Left ventricle myocardium inferior (tissue), 1 donor: ENCODE results near the gene ADCY3. TPM values are rescaled to one million over a fixed set of nuclear protein-coding genes. Genes with fewer than 3 reads are reported as not detected.

Experiments
- DNase-seq: peaks from one replicate; pipeline ENCODE4 v3.0.0-alpha.2; 2020
- H3K27ac ChIP-seq: fragments of 200-600 bp; replicated peaks from 2 replicates; pipeline ENCODE4 v1.8.0; 2021
- H3K27me3 ChIP-seq: fragments of 200-600 bp; 2 replicates; pipeline ENCODE4 v1.8.0; 2021; ENCODE audit warnings: low read depth
- H3K36me3 ChIP-seq: fragments of 200-600 bp; 2 replicates; pipeline ENCODE4 v1.8.0; 2021
- H3K4me1 ChIP-seq: fragments of 200-600 bp; 2 replicates; pipeline ENCODE4 v1.8.0; 2021
- H3K4me3 ChIP-seq: fragments of 200-600 bp; 2 replicates; pipeline ENCODE4 v1.8.0; 2021; ENCODE audit warnings: mild to moderate bottlenecking, moderate library complexity
- H3K9me3 ChIP-seq: fragments of 200-600 bp; replicated peaks from 2 replicates; pipeline ENCODE4 v1.8.0; 2021
- intact Hi-C: fragments of 100-400 bp; cut with micrococcal nuclease; formaldehyde crosslinking; loops from one replicate; pipeline ENCODE4 v1.11.0; 2022
- total RNA-seq: library from RNA; stranded (reverse); fragmentation: NEBNext Ultra II Directional; extraction: Animal tissue kit (Norgen Biotek cat#: 25700); gene quantifications from one replicate; pipeline ENCODE4 v1.2.1, GENCODE V29; 2021
- TF ChIP-seq, protein P1 (sequence below): fragments of 200-600 bp; IDR thresholded peaks from 2 replicates; pipeline ENCODE4 v1.8.0; 2021; ENCODE audit warnings: antibody characterized with exemption, mild to moderate bottlenecking, borderline replicate concordance
- donor health status: DM: no; HTN: yes; CAD: no; lungs with severe emphysema.

ADCY3 gene
- total RNA-seq, 1 donor from 2014 or later: 12.8 TPM

- Histone ChIP-seq H3K4me1 (peaks cover 57% of the 10 kb centered on the region), H3K27me3 (no peaks in the 10 kb centered on the region), H3K4me3 (no peak overlapping the region), H3K9me3 (no peaks in the 10 kb centered on the region), H3K36me3 (no peaks in the 10 kb centered on the region), H3K27ac (peak overlapping the region; percentile 85)
- intact Hi-C loops: no loop called here
- DNase-seq: no peak
- TF ChIP-seq, protein P1, sequence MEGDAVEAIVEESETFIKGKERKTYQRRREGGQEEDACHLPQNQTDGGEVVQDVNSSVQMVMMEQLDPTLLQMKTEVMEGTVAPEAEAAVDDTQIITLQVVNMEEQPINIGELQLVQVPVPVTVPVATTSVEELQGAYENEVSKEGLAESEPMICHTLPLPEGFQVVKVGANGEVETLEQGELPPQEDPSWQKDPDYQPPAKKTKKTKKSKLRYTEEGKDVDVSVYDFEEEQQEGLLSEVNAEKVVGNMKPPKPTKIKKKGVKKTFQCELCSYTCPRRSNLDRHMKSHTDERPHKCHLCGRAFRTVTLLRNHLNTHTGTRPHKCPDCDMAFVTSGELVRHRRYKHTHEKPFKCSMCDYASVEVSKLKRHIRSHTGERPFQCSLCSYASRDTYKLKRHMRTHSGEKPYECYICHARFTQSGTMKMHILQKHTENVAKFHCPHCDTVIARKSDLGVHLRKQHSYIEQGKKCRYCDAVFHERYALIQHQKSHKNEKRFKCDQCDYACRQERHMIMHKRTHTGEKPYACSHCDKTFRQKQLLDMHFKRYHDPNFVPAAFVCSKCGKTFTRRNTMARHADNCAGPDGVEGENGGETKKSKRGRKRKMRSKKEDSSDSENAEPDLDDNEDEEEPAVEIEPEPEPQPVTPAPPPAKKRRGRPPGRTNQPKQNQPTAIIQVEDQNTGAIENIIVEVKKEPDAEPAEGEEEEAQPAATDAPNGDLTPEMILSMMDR: no peak
Observed at GRCh38 chr2:24857746-24858145, 62.3 kb downstream of the ADCY3 start.

DNA sequence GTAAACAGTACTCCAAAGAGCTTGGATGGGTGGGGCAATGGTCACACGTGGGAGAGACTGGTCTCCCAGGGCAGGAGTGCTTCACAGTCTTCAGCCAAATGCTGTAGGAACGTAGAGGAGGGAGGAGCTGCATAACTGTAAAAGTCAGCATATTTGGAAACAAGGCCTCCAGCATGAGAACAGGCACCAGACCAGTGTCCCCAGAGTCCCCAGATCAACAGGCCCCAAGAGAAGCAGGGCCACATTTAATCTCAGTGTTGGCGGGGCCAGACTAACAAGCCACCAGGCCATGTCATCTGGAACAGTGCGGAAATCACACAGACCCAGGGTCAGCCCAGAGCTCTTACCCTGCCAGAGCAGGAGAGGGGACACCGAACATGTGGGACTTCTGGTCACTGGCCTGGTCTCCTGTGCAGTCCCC is 63.2 kb downstream of the ADCY3 start:
- no peaks in the 10 kb centered on the region for H3K36me3 ChIP-seq
- H3K4me3 ChIP-seq: no peak overlapping the region
- TF ChIP-seq, protein P1: no peak
- H3K27me3 ChIP-seq: no peaks in the 10 kb centered on the region
- H3K27ac ChIP-seq: peak overlapping the region; percentile 85
- intact Hi-C loops: no loop called here
- no peaks in the 10 kb centered on the region for H3K9me3 ChIP-seq
- DNase-seq: peak; percentile 42
- peaks cover 54% of the 10 kb centered on the region for H3K4me1 ChIP-seq

DNA sequence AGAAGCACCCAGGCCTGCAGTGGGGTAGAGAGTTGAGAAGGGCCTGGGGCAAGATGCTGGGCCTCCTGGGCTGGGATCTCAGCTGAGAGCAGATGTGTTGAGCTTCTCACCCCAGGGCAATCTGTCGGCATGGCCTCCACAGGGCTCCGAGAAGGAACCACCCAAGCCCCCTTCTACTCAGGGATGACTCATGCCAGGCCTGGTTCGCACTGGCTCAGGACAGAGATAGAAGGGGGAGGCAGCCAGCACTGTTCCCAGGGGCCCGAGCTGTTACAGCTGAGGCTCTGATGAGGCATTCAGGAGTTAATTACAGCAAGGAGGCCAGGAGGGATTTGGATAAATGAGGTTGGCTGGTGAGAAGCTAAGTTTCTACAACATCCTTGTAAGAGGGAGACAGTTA is 64.3 kb downstream of the ADCY3 start:
- H3K4me3 ChIP-seq: no peak overlapping the region
- TF ChIP-seq, protein P1: no peak
- H3K36me3 ChIP-seq: no peaks in the 10 kb centered on the region
- no peaks in the 10 kb centered on the region for H3K9me3 ChIP-seq
- intact Hi-C loops: no loop called here
- peak; percentile 61 for DNase-seq
- peaks cover 50% of the 10 kb centered on the region for H3K4me1 ChIP-seq
- H3K27ac ChIP-seq: peak overlapping the region; percentile 85
- no peaks in the 10 kb centered on the region for H3K27me3 ChIP-seq

DNA sequence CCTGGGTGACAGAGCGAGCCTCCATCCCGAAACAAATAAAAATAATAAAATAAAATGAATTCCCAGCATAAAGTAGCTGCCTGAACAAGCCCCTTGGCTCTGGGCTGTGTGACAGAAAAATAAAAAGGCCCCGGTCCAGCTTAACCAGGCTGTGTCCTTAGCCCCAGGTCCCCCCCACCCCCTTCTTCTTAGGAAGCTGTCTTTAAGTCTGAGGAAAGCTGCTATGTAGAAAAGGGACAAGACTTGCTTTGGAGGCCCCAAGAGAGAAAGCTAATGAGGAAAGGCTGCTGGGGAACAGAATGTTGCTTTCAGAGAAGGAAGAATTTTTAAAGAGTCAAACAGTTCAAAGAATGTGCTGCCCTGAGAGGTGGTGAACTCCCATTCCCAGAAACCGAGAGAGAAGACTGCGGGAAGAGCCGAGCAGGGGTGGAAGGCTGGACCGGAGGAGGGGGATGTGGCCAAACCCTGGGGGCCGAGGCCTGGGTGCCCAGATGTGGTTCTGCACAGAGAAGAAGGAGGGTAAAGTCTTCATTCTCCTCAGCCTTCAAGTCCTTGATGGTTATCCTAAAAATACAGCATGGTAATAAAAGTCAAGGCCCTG is 64.9 kb downstream of the ADCY3 start:
- no peak overlapping the region for H3K4me3 ChIP-seq
- no peaks in the 10 kb centered on the region for H3K9me3 ChIP-seq
- no peaks in the 10 kb centered on the region for H3K27me3 ChIP-seq
- peak overlapping the region; percentile 85 for H3K27ac ChIP-seq
- TF ChIP-seq, protein P1: no peak
- peak; percentile 30 for DNase-seq
- no peaks in the 10 kb centered on the region for H3K36me3 ChIP-seq
- intact Hi-C loops: no loop called here
- peaks cover 44% of the 10 kb centered on the region for H3K4me1 ChIP-seq

DNA sequence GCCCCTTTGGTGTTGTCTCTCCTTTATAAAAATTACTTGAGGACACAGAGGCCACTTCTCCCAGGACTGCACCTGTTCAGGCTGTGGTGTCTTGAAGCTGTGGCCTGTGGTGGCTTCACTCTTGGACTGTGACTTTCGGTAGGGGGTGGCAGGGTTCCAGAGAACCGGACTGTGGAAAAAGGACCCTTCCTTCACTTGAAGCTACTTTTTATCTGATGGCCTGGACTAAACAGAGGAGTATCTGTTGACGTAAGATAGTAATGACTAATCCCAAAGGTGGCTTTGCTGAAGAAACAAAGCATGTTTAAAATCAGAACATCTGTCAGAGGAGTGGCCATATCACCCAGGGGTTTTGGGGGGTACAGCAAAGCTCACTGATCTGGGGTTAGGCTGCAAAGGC is 66.0 kb downstream of the ADCY3 start:
- DNase-seq: peak; percentile 13
- intact Hi-C loops: no loop called here
- peaks cover 40% of the 10 kb centered on the region for H3K4me1 ChIP-seq
- peak overlapping the region; percentile 85 for H3K27ac ChIP-seq
- no peak overlapping the region for H3K4me3 ChIP-seq
- no peaks in the 10 kb centered on the region for H3K9me3 ChIP-seq
- TF ChIP-seq, protein P1: no peak
- H3K27me3 ChIP-seq: no peaks in the 10 kb centered on the region
- H3K36me3 ChIP-seq: no peaks in the 10 kb centered on the region
